Smooth muscle cell (in vitro differentiated cells): ENCODE data around the gene OR5A1. TPM values are rescaled to one million over a fixed set of nuclear protein-coding genes. Genes with fewer than 3 reads are reported as not detected.

ENCODE experiments used
- polyA plus RNA-seq: library from polyadenylated mRNA; unstranded; fragments of >200 nt; fragmentation: Nextera tagmentation; extraction: Ambion mirVana; gene quantifications from 2 replicates; pipeline ENCODE4 v1.2.1, GENCODE V29; 2016
- total RNA-seq: library from RNA; depleted of rRNA; stranded (reverse); fragments of >200 nt; gene quantifications from 2 replicates; pipeline ENCODE4 v1.2.3, GENCODE V29; 2014

The OR5A1 gene
- total and polyA plus RNA-seq, 2 experiments from 2014 or later = not detected

Other genes with a start within 250 kb of the OR5A1 start
- gene MPEG1, start 223.5 kb upstream of the OR5A1 start, total RNA-seq = 0.13 TPM in 1 of 2 replicates, not detected in the other
- gene MPEG1, start 223.5 kb upstream of the OR5A1 start, polyA plus RNA-seq = 0.07 TPM in 1 of 2 replicates, not detected in the other
- gene OR5AN1, start 77.6 kb upstream of the OR5A1 start, total RNA-seq = not detected in 2 replicates
- gene OR5AN1, start 77.6 kb upstream of the OR5A1 start, polyA plus RNA-seq = not detected in 2 replicates
- not detected in 2 replicates for gene OR5A2, start 10.1 kb upstream of the OR5A1 start, total RNA-seq
- not detected in 2 replicates for gene OR5A2, start 10.1 kb upstream of the OR5A1 start, polyA plus RNA-seq
- gene OR4D6, start 20.5 kb downstream of the OR5A1 start, total RNA-seq = not detected in 2 replicates
- gene OR4D6, start 20.5 kb downstream of the OR5A1 start, polyA plus RNA-seq = not detected in 2 replicates
- not detected in 2 replicates for gene OR4D10, start 36.8 kb downstream of the OR5A1 start, total RNA-seq
- not detected in 2 replicates for gene OR4D10, start 36.8 kb downstream of the OR5A1 start, polyA plus RNA-seq
- gene OR4D11, start 67.1 kb downstream of the OR5A1 start, total RNA-seq = not detected in 2 replicates
- not detected in 2 replicates for gene OR4D11, start 67.1 kb downstream of the OR5A1 start, polyA plus RNA-seq
- not detected in 2 replicates for gene OR4D9, start 75.1 kb downstream of the OR5A1 start, total RNA-seq
- gene OR4D9, start 75.1 kb downstream of the OR5A1 start, polyA plus RNA-seq = not detected in 2 replicates
- gene OSBP, start 179.3 kb downstream of the OR5A1 start, total RNA-seq = 40.0 and 47.2 TPM in 2 replicates
- 32.0 and 35.9 TPM in 2 replicates for gene OSBP, start 179.3 kb downstream of the OR5A1 start, polyA plus RNA-seq
- 18.0 and 35.2 TPM in 2 replicates for gene PATL1, start 232.6 kb downstream of the OR5A1 start, total RNA-seq
- gene PATL1, start 232.6 kb downstream of the OR5A1 start, polyA plus RNA-seq = 16.3 and 16.5 TPM in 2 replicates